K562 (cell line): ENCODE measurements around the gene EXOC4. TPM values are rescaled to one million over a fixed set of nuclear protein-coding genes. Genes with fewer than 3 reads are reported as not detected.

Source experiments
- ATAC-seq: fragments of 200-7000 bp; cut with Tn5 transposase; 3 replicates; pipeline ENCODE4 v1.9.1; 2020; ENCODE audit warnings: moderate library complexity
- BruUV-seq: library from RNA; stranded (reverse); fragments of 400-500 nt; replicated peaks from 2 replicates; lab custom pipeline; 2021; lab: Mats Ljungman, UMichigan
- CTCF ChIA-PET: fragments of 300-600 bp; formaldehyde crosslinking; extraction: SDS; loops from one replicate; lab custom pipeline; 2021; ENCODE audit warnings: low intra/inter-chr PET ratio; lab: Yijun Ruan, JAX
- POLR2A ChIA-PET: fragments of 300-600, 350-650 bp; sonication (Branson Sonifier 250); formaldehyde crosslinking; extraction: SDS; loops from one replicate; lab custom pipeline; 2021; ENCODE audit warnings: antibody characterized with exemption, inconsistent platforms; lab: Yijun Ruan, JAX
- DNase-seq, 4 experiments: peaks; one replicate each; pipeline versions ENCODE4 v3.0.0 to v3.0.0-alpha.2; 2011 to 2018; ENCODE audit warnings: low spot score in 3 of 4, mixed read lengths in 3 of 4; ENCODE audit errors: extremely low read depth in 1 of 4
- FAIRE-seq: peaks from 2 replicates; lab custom pipeline; 2011; peaks lifted over from hg19 to GRCh38; lab: Jason Lieb, UNC
- H2AFZ ChIP-seq: 2 replicates; pipeline ENCODE4 v1.6.0; 2011; ENCODE audit warnings: low read depth, low read length, control low read depth, inconsistent platforms
- H3K27ac ChIP-seq: fragments of 200-600 bp; 3 replicates; pipeline ENCODE4 v1.8.0; 2011; ENCODE audit warnings: low read depth, mild to moderate bottlenecking, control low read depth, inconsistent platforms, low read length, moderate library complexity, mixed read lengths; ENCODE audit errors: extremely low read depth
- H3K27me3 ChIP-seq, 2 experiments: fragments of 300-600 bp in 1 of 2; 2 replicates in 1 of 2; 3 replicates in 1 of 2; pipeline versions ENCODE4 v1.6.0 to v1.8.0; 2011; ENCODE audit warnings: inconsistent platforms in 2 of 2, low read length in 2 of 2, mild to moderate bottlenecking in 1 of 2, mixed read lengths in 1 of 2, moderate library complexity in 1 of 2; ENCODE audit not compliant: control insufficient read depth in 2 of 2, insufficient read depth in 2 of 2
- H3K36me3 ChIP-seq: fragments of 300-600 bp; 3 replicates; pipeline ENCODE4 v1.8.0; 2011; ENCODE audit warnings: mild to moderate bottlenecking, low read length, inconsistent platforms; ENCODE audit not compliant: control insufficient read depth, insufficient read depth
- H3K4me1 ChIP-seq, 2 experiments: fragments of 200-600 bp in 1 of 2; replicated peaks in 1 of 2; 2 replicates in 1 of 2; 3 replicates in 1 of 2; pipeline versions ENCODE4 v1.5.1 to v1.8.0; 2011; ENCODE audit warnings: inconsistent platforms in 2 of 2, low read length in 2 of 2, mild to moderate bottlenecking in 1 of 2, mixed read lengths in 1 of 2, moderate library complexity in 1 of 2; ENCODE audit not compliant: control insufficient read depth in 2 of 2, insufficient read depth in 2 of 2
- H3K4me2 ChIP-seq: 2 replicates; pipeline ENCODE4 v1.6.1; 2011; ENCODE audit warnings: low read length, control low read depth, inconsistent platforms, mixed read lengths; ENCODE audit not compliant: insufficient read depth
- H3K4me3 ChIP-seq: fragments of 200-600 bp; sonication (generic), shearing (Covaris generic); 2 replicates; pipeline ENCODE4 v1.5.1; 2016; ENCODE audit warnings: control low read depth, inconsistent platforms
- H3K79me2 ChIP-seq: fragments of 200-600 bp; 3 replicates; pipeline ENCODE4 v1.8.0; 2011; ENCODE audit warnings: low read length, inconsistent platforms; ENCODE audit not compliant: control insufficient read depth, insufficient read depth
- H3K9ac ChIP-seq, 2 experiments: 2 replicates each; pipeline versions ENCODE4 v1.6.0 to v1.6.1; 2011; ENCODE audit warnings: low read depth in 2 of 2, low read length in 2 of 2, control low read depth in 1 of 2, inconsistent platforms in 1 of 2, mild to moderate bottlenecking in 1 of 2, mixed read lengths in 1 of 2; ENCODE audit not compliant: insufficient read depth in 1 of 2
- H3K9me1 ChIP-seq: one replicate; pipeline ENCODE4 v1.6.0; 2011; ENCODE audit warnings: inconsistent platforms, mild to moderate bottlenecking, low read length, moderate library complexity; ENCODE audit not compliant: control insufficient read depth, insufficient read depth
- H3K9me3 ChIP-seq: replicated peaks from 2 replicates; pipeline ENCODE4 v1.5.1; 2011; ENCODE audit warnings: low read depth, low read length, inconsistent platforms; ENCODE audit not compliant: control insufficient read depth, insufficient read depth
- H4K20me1 ChIP-seq: replicated peaks from 2 replicates; pipeline ENCODE4 v1.6.1; 2011; ENCODE audit warnings: low read length, inconsistent platforms, mixed read lengths; ENCODE audit not compliant: control insufficient read depth, insufficient read depth
- POLR3A ChIP-seq: IDR thresholded peaks from 2 replicates; pipeline ENCODE4 v1.6.1; 2011; ENCODE audit warnings: borderline replicate concordance, mild to moderate bottlenecking, moderate library complexity; ENCODE audit not compliant: insufficient read length, insufficient read depth; ENCODE audit errors: extremely low read depth
- SIN3A ChIP-seq, 2 experiments: fragments of 150-350 bp in 1 of 2; IDR thresholded peaks; 2 replicates each; pipeline ENCODE4 v1.6.1; 2011 to 2016; ENCODE audit warnings: borderline replicate concordance in 2 of 2, low read depth in 2 of 2, low read length in 2 of 2, mild to moderate bottlenecking in 2 of 2, moderate library complexity in 2 of 2; ENCODE audit not compliant: control insufficient read depth in 1 of 2
- U2AF1 ChIP-seq: fragments of 200-400 bp; formaldehyde crosslinking; optimal IDR thresholded peaks from 2 replicates; pipeline ENCODE3; 2017; ENCODE audit warnings: mild to moderate bottlenecking, low read depth, low read length, moderate library complexity
- ZNF143 ChIP-seq: sonication (generic); formaldehyde crosslinking; IDR thresholded peaks from 2 replicates; pipeline ENCODE4 v1.9.0; 2022; ENCODE audit warnings: mild to moderate bottlenecking, missing genetic modification reagents
- ZNF384 ChIP-seq: IDR thresholded peaks from 2 replicates; pipeline ENCODE4 v1.6.1; 2012; ENCODE audit warnings: low read depth, low read length, improper control_type of control experiment
- ZNF408 ChIP-seq: fragments of 250-450 bp; sonication (Bioruptor Pico); IDR thresholded peaks from 2 replicates; pipeline ENCODE4 v1.4.0; 2020; ENCODE audit warnings: low read depth, mild to moderate bottlenecking, moderate library complexity
- WGBS: fragments of 100-300 bp; shearing (Covaris generic); methylation state at CpG from one replicate; pipeline ENCODE4 v1.1.6; 2016; ENCODE audit warnings: low coverage, mixed read lengths; ENCODE audit not compliant: insufficient coverage; ENCODE audit errors: missing lambda C conversion rate; 5-methylcytosine and 5-hydroxymethylcytosine counted together
- in situ Hi-C: fragments of 300-500 bp; cut with MboI; formaldehyde crosslinking; loops from 4 replicates; pipeline ENCODE4 v1.15.0; 2018; ENCODE audit warnings: inconsistent platforms, mixed read lengths
- intact Hi-C: fragments of 100-400 bp; cut with micrococcal nuclease; formaldehyde crosslinking; loops from 2 replicates; pipeline ENCODE4 v1.14.2; 2022
- polyA plus RNA-seq, 8 experiments: library from polyadenylated mRNA; depleted of rRNA in 4 of 8; stranded (reverse) in 5 of 8; unstranded in 3 of 8; fragments of >200 nt; fragmentation: Nextera tagmentation in 2 of 8; fragmentation: Illumina TruSeq in 1 of 8; extraction: Ambion mirVana in 2 of 8; extraction: Trizol in 1 of 8; gene quantifications; 2 replicates each; pipeline versions ENCODE4 v1.2.1 to v1.2.3, GENCODE V29; 2011 to 2014; ENCODE audit warnings: inconsistent platforms in 1 of 8, missing spikeins in 1 of 8
- total RNA-seq, 7 experiments: library from RNA; depleted of rRNA in 6 of 7; stranded (reverse); fragments of >200 nt in 6 of 7; fragmentation: Illumina TruSeq in 2 of 7; extraction: Trizol in 2 of 7; gene quantifications; 2 replicates each; pipeline versions ENCODE4 v1.2.1 to v1.2.3, GENCODE V29; 2011 to 2021; ENCODE audit warnings: low replicate concordance in 1 of 7
- TF ChIP-seq, protein P1 (sequence below), 2 experiments: fragments of 450-650 bp; IDR thresholded peaks; 2 replicates each; pipeline ENCODE4 v1.6.1; 2016; ENCODE audit warnings: mild to moderate bottlenecking in 2 of 2, borderline replicate concordance in 1 of 2, low read depth in 1 of 2, moderate library complexity in 1 of 2

The EXOC4 gene
- total and polyA plus RNA-seq, 9 of the 15 experiments (the other 6 are each of a cell fraction or from before 2014, with no cell fraction given): 18.5 to 73.1 (median 46.6) TPM

DNA sequence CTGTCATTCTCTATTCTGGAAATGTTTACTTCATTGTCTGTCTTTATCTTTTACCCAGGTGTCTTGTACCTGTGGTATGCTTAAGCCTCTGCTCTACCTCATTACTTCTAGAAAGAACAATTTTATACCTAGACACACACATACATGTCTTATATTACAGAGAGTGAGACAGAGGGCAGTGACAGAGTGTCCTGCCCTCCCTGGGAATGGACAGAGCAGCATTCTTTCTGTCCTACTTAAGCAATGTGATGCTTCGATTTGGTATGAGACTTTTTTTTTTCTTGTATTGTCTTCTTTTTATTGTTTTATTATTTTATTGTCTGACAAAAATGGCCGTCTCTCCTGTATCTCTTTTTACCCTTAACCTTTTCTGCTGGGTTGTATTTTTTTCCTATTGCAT is 286.1 kb downstream of the EXOC4 start (continued):
- TF ChIP-seq ZNF408 (CRISPR knock-in tag) (no peak), ZNF384 (no peak), ZNF143 (CRISPR knock-in tag) (no peak), POLR3A (no peak), SIN3A (IDR thresholded peaks at IDR 0.05; ENCODE audit: borderline replicate concordance in 2 of 2, control insufficient read depth in 1 of 2, low read depth in 2 of 2, low read length in 2 of 2) (no peak), U2AF1 (no peak)

DNA sequence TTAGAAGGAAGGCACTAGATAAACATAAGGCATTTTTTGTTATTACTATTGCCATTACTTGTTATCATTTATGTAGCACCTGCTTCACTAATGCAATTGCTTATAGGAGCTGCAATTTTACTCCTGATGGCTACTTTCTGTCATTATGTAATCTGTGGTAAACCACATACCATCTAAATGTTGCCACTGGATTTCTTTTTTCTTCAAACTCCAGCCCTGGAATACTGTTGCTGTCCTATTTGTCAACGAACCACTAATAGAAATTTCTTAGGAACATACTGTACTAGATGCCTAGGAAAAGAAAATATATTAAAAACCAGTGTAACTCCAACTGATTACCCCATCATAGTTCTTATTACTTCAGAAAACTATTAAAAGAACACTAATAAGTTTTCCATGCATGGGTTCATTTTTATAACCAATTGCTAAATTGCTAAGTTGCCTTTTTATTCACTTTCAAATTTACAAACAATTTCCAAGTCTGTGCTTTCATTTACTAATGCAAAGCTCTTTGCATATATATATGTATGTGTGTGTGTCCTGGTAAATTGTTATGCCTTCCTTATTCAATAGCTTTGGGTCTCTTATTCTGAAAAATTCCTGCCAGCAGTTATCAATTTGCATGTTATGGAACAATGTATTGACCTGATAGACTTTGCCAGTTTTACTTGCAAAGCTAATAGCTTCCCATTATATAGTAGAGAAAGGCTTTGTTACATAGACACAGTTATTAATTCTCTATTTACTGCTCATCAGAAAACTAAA is 287.4 kb downstream of the EXOC4 start:
- H3K9me1 ChIP-seq: no peaks in the 10 kb centered on the region
- H2AFZ ChIP-seq: no peak overlapping the region
- H3K9me3 ChIP-seq: no peaks in the 10 kb centered on the region
- H3K79me2 ChIP-seq: no peaks in the 10 kb centered on the region
- WGBS: 25% methylated on average over 1 of the region's 1 CpG
- POLR2A ChIA-PET: interaction anchor here (1.3 to 1.4 kb wide), 2 partner anchors 13 to 16 kb away, joined by 3 to 5 read pairs; no protein-coding TSS in a partner anchor
- FAIRE-seq: no peak
- no peaks in the 10 kb centered on the region for H4K20me1 ChIP-seq
- TF ChIP-seq, protein P1, sequence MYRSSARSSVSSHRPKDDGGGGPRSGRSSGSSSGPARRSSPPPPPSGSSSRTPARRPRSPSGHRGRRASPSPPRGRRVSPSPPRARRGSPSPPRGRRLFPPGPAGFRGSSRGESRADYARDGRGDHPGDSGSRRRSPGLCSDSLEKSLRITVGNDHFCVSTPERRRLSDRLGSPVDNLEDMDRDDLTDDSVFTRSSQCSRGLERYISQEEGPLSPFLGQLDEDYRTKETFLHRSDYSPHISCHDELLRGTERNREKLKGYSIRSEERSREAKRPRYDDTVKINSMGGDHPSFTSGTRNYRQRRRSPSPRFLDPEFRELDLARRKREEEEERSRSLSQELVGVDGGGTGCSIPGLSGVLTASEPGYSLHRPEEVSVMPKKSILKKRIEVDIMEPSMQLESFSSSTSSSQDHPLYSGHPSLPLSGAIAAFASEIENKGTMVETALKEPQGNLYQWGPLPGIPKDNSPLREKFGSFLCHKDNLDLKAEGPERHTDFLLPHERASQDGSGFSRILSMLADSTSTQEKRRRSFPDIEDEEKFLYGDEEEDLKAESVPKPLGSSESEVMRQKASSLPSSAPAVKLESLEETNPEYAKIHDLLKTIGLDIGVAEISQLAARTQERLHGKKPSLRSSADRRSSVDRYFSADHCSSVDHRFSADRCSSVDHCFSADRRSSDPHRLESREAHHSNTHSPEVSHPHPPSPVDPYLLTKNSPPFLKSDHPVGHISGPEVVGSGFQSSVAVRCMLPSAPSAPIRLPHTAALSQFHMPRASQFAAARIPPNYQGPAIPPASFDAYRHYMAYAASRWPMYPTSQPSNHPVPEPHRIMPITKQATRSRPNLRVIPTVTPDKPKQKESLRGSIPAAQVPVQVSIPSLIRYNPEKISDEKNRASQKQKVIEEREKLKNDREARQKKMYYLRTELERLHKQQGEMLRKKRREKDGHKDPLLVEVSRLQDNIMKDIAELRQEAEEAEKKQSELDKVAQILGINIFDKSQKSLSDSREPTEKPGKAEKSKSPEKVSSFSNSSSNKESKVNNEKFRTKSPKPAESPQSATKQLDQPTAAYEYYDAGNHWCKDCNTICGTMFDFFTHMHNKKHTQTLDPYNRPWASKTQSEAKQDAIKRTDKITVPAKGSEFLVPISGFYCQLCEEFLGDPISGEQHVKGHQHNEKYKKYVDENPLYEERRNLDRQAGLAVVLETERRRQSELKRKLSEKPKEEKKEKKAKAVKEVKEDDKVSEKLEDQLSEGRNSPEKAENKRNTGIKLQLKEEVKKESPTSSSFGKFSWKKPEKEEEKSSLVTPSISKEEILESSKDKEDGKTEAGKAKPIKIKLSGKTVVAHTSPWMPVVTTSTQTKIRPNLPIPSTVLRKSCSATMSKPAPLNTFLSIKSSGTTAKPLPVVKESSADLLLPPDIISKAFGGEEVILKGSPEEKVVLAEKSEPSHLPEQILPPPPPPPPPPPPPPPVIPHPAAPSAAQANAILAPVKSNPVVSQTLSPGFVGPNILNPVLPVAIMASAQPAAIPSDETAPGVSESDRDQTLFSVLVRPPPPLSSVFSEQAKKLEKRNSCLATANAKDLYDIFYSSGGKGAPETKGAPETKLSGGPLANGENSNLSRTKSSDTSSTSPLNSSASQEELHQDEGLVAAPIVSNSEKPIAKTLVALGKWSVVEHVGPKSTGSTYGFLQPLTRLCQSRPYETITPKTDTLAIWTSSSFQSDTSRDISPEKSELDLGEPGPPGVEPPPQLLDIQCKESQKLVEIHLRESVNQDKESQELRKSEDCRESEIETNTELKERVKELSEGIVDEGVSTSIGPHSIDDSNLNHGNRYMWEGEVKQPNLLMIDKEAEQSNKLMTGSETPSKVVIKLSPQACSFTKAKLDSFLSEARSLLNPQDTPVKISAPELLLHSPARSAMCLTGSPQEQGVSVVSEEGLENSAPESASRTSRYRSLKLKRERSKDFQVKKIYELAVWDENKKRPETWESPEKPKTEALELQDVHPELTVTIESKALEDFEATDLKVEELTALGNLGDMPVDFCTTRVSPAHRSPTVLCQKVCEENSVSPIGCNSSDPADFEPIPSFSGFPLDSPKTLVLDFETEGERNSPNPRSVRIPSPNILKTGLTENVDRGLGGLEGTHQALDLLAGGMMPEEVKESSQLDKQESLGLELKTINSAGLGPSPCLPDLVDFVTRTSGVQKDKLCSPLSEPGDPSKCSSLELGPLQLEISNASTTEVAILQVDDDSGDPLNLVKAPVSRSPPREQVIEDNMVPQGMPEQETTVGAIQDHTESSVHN (IDR thresholded peaks at IDR 0.05; ENCODE audit: borderline replicate concordance in 1 of 2, low read depth in 1 of 2): no peak
- no peak for ATAC-seq
- H3K4me2 ChIP-seq: no peak overlapping the region
- H3K9ac ChIP-seq: no peak overlapping the region
- H3K27ac ChIP-seq: no peak overlapping the region
- no peak for DNase-seq
- no peaks in the 10 kb centered on the region for H3K4me1 ChIP-seq
- H3K27me3 ChIP-seq: no peaks in the 10 kb centered on the region
- H3K36me3 ChIP-seq: no peaks in the 10 kb centered on the region
- BruUV-seq: no TSS peak
- CTCF ChIA-PET: no interaction called here
- no peak overlapping the region for H3K4me3 ChIP-seq
- in situ Hi-C loops (no loop called here), intact Hi-C loops (no loop called here)
